Tibial nerve (tissue), 4 donors: ENCODE results near the gene CNTNAP5. TPM values are rescaled to one million over a fixed set of nuclear protein-coding genes. Genes with fewer than 3 reads are reported as not detected.

Experiments
- DNase-seq, 2 donors: peaks; one replicate each; pipeline ENCODE4 v3.0.0-alpha.2; 2019; ENCODE audit warnings: low spot score in 2 of 2
- H3K27ac ChIP-seq, 4 donors: fragments of 200-600 bp; sonication (generic) in 3 of 4; one replicate each; pipeline ENCODE4 v1.5.1; 2017 to 2019; ENCODE audit warnings: mild to moderate bottlenecking in 1 of 4
- H3K27me3 ChIP-seq, 2 donors: fragments of 200-600 bp; sonication (generic) in 1 of 2; one replicate each; pipeline versions ENCODE4 v1.5.1 to v1.6.0; 2017 to 2019
- H3K36me3 ChIP-seq, 3 donors: fragments of 200-600 bp; sonication (generic); one replicate each; pipeline ENCODE4 v1.5.1; 2018 to 2019
- H3K4me1 ChIP-seq, 4 donors: fragments of 200-600 bp; sonication (generic) in 3 of 4; one replicate each; pipeline ENCODE4 v1.5.1; 2017 to 2019
- H3K4me3 ChIP-seq, 4 donors: fragments of 200-600 bp; sonication (generic) in 3 of 4; one replicate each; pipeline ENCODE4 v1.5.1; 2017 to 2019; ENCODE audit warnings: mild to moderate bottlenecking in 1 of 4, moderate library complexity in 1 of 4
- H3K9me3 ChIP-seq, 4 donors: fragments of 200-600 bp; sonication (generic) in 3 of 4; one replicate each; pipeline ENCODE4 v1.5.1; 2017 to 2019
- EP300 ChIP-seq, 2 donors: sonication (generic); formaldehyde crosslinking; IDR thresholded peaks; one replicate each; pipeline ENCODE4 v1.6.1; 2017; ENCODE audit warnings: antibody characterized with exemption in 2 of 2, mild to moderate bottlenecking in 1 of 2
- POLR2A ChIP-seq, 2 donors: fragments of 450-650 bp; IDR thresholded peaks; one replicate each; pipeline ENCODE4 v1.6.1; 2017; ENCODE audit warnings: antibody characterized with exemption in 2 of 2, mild to moderate bottlenecking in 2 of 2, moderate library complexity in 2 of 2
- WGBS, 2 donors: methylation state at CpG; one replicate each; pipeline ENCODE4 v1.1.5; 2018; 5-methylcytosine and 5-hydroxymethylcytosine counted together
- total RNA-seq, 4 donors: library from RNA; depleted of rRNA; stranded (reverse); fragments of >200 nt; gene quantifications; one replicate each; pipeline ENCODE4 v1.1.0, GENCODE V29; 2016
- TF ChIP-seq, protein P1 (sequence below), 5 experiments: fragments of 200-600 bp in 3 of 5; fragments of 450-650 bp in 2 of 5; sonication (generic) in 3 of 5; IDR thresholded peaks; one replicate each; pipeline ENCODE4 v1.5.1; 2016 to 2019; ENCODE audit warnings: antibody characterized with exemption in 5 of 5, mild to moderate bottlenecking in 3 of 5, moderate library complexity in 2 of 5

Gene CNTNAP5
- total RNA-seq, 4 donors from 2014 or later = under 0.01 to 0.22 TPM; not detected in 2

DNA sequence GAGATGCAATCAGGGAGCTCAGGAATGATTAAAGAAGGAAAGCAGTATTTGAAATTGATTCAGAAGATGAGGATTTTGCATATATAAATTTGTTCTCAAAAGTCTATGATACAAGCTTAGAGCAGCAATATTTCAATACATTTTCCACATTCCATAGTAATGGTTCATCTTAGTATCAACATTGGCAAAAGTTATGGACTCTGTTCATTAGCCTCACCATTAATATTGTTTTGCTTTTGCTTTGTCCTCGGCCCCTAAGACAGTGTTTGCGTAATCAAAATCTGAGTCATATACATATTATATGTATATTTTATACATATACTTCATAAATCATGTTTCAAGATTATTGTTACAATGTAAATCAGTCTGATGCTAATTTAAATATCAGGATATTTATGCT lies 176.6 kb downstream of the CNTNAP5 start:
- H3K36me3 ChIP-seq = no peaks in the 10 kb centered on the region
- no peak for DNase-seq
- no peaks in the 10 kb centered on the region for H3K9me3 ChIP-seq
- no peak overlapping the region for H3K4me3 ChIP-seq
- H3K27me3 ChIP-seq = no peaks in the 10 kb centered on the region
- no peak overlapping the region for H3K27ac ChIP-seq
- TF ChIP-seq EP300 (IDR thresholded peaks at IDR 0.05) (no peak), POLR2A (IDR thresholded peaks at IDR 0.05) (no peak)
- TF ChIP-seq, protein P1, sequence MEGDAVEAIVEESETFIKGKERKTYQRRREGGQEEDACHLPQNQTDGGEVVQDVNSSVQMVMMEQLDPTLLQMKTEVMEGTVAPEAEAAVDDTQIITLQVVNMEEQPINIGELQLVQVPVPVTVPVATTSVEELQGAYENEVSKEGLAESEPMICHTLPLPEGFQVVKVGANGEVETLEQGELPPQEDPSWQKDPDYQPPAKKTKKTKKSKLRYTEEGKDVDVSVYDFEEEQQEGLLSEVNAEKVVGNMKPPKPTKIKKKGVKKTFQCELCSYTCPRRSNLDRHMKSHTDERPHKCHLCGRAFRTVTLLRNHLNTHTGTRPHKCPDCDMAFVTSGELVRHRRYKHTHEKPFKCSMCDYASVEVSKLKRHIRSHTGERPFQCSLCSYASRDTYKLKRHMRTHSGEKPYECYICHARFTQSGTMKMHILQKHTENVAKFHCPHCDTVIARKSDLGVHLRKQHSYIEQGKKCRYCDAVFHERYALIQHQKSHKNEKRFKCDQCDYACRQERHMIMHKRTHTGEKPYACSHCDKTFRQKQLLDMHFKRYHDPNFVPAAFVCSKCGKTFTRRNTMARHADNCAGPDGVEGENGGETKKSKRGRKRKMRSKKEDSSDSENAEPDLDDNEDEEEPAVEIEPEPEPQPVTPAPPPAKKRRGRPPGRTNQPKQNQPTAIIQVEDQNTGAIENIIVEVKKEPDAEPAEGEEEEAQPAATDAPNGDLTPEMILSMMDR (IDR thresholded peaks at IDR 0.05) = no peak
- 86% methylated on average over 2 of the region's 2 CpGs for WGBS, 2 donors
- no peaks in the 10 kb centered on the region for H3K4me1 ChIP-seq

GRCh38 chr2:124209441-124209840 lies 184.4 kb downstream of the CNTNAP5 start:
- H3K36me3 ChIP-seq = no peaks in the 10 kb centered on the region
- TF ChIP-seq POLR2A (IDR thresholded peaks at IDR 0.05) (no peak), EP300 (IDR thresholded peaks at IDR 0.05) (no peak)
- TF ChIP-seq, protein P1 (IDR thresholded peaks at IDR 0.05) = no peak
- H3K27ac ChIP-seq = no peak overlapping the region
- H3K4me1 ChIP-seq = no peaks in the 10 kb centered on the region
- DNase-seq = no peak
- H3K9me3 ChIP-seq = no peaks in the 10 kb centered on the region
- H3K4me3 ChIP-seq = no peak overlapping the region
- 87 to 90% methylated on average over 4 of the region's 4 CpGs for WGBS, 2 donors
- no peaks in the 10 kb centered on the region for H3K27me3 ChIP-seq

DNA sequence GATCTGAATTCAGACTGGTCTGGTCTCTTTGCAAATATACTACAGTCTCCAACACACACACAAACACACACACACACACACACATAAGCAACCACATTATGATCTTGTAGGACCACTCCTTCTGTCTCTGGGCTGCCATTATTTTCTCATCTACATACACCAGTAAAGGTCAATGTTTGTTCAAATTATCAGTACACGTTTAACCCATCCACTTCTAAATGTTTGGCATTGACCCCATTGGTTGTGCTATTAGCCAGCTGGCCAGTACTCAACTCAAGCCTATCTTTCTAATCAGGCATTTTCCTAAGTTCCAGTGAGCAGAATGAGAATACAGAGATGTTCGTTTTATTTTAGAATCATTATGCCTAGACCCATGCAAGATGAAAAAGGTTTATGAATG lies 186.4 kb downstream of the CNTNAP5 start:
- 65 to 66% methylated on average over 2 of the region's 2 CpGs for WGBS, 2 donors
- TF ChIP-seq EP300 (IDR thresholded peaks at IDR 0.05) = no peak
- no peak for TF ChIP-seq POLR2A (IDR thresholded peaks at IDR 0.05)
- TF ChIP-seq, protein P1 (IDR thresholded peaks at IDR 0.05) = no peak
- H3K9me3 ChIP-seq = no peaks in the 10 kb centered on the region
- no peak overlapping the region for H3K4me3 ChIP-seq
- no peaks in the 10 kb centered on the region for H3K27me3 ChIP-seq
- no peak for DNase-seq
- H3K27ac ChIP-seq = no peak overlapping the region
- H3K36me3 ChIP-seq = no peaks in the 10 kb centered on the region
- H3K4me1 ChIP-seq = no peaks in the 10 kb centered on the region

- Histone ChIP-seq H3K9me3 (no peaks in the 10 kb centered on the region), H3K36me3 (no peaks in the 10 kb centered on the region), H3K4me1 (no peaks in the 10 kb centered on the region), H3K27ac (no peak overlapping the region), H3K4me3 (no peak overlapping the region), H3K27me3 (no peaks in the 10 kb centered on the region)
- no peak for DNase-seq
- 70 to 72% methylated on average over 7 of the region's 7 CpGs for WGBS, 2 donors
- TF ChIP-seq, protein P1 (IDR thresholded peaks at IDR 0.05) = no peak
Observed at GRCh38 chr2:124213977-124214587, 189.0 kb downstream of the CNTNAP5 start.

DNA sequence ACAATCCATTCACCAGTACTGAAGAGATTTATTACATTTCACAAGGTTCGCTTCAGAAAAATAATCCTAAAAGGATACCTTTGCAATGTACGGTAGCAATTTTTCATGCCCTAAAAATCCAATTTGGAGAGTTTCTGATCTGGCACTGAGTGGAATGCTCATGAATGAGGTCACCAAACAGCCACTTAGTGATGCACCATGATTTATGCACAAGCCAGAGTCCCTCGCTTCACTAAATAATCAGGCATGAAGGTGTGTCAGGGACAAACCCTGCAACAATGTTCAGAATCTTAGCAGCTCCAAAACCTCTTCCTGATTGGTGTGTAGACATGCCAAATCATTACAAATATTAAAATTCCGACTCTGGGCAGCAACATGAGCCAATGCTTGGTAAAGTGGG lies 221.1 kb downstream of the CNTNAP5 start:
- 74 to 92% methylated on average over 4 of the region's 4 CpGs for WGBS, 2 donors
- Histone ChIP-seq H3K36me3 (no peaks in the 10 kb centered on the region), H3K27me3 (no peaks in the 10 kb centered on the region), H3K27ac (no peak overlapping the region), H3K9me3 (no peaks in the 10 kb centered on the region), H3K4me1 (no peaks in the 10 kb centered on the region), H3K4me3 (no peak overlapping the region)
- no peak for TF ChIP-seq EP300 (IDR thresholded peaks at IDR 0.05)
- TF ChIP-seq, protein P1 (IDR thresholded peaks at IDR 0.05) = no peak
- no peak for TF ChIP-seq POLR2A (IDR thresholded peaks at IDR 0.05)
- no peak for DNase-seq
